ENCODE measurements around the gene CEACAM19. TPM values are rescaled to one million over a fixed set of nuclear protein-coding genes. Genes with fewer than 3 reads are reported as not detected.

The CEACAM19 gene
- polyA plus RNA-seq, 3 donors, result 7.6 TPM; not detected in 2

DNA sequence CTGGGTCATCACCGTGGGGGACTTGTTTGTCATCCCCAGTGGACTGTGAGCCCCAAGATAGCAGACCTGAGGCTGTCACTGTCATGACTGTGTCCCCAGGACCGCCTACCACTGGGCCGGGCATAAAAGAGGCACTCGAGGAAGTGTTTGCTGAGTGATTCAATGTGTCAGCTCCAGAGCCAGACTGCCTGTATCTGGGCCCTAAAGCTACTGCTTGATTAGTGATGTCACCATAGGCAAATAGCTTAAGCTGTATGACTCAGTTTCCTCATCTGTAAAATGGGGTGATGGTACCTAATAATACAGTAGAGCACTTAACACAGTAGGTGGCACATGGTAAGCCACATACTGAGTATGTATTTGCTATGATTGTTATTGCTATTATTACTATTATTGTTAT lies 11.2 kb upstream of the CEACAM19 start:
- Histone ChIP-seq H3K36me3 (replicated peaks in 1 of 2; ENCODE audit: control insufficient read depth in 1 of 2, insufficient read depth in 2 of 2, low read length in 2 of 2) (peaks cover 62 to 83% of the 10 kb centered on the region in 2 donors), H3K4me1 (ENCODE audit: control insufficient read depth in 1 of 2, insufficient read depth in 2 of 2, low read length in 2 of 2) (no peaks in the 10 kb centered on the region), H3K4me3 (replicated peaks in 1 of 3; ENCODE audit: low read depth in 2 of 3, low read length in 3 of 3) (no peak overlapping the region), H3K27me3 (ENCODE audit: control insufficient read depth in 2 of 2, insufficient read depth in 2 of 2, low read length in 2 of 2) (no peaks in the 10 kb centered on the region), H3K9ac (ENCODE audit: insufficient read depth, low read length, poor library complexity, severe bottlenecking) (no peak overlapping the region), H4K20me1 (ENCODE audit: insufficient read depth, low read length) (no peaks in the 10 kb centered on the region), H3K4me2 (replicated peaks; ENCODE audit: extremely low read depth, low read length, poor library complexity, severe bottlenecking) (no peak overlapping the region), H3K79me2 (ENCODE audit: insufficient read depth, low read length) (no peaks in the 10 kb centered on the region), H2AFZ (ENCODE audit: insufficient read depth, low read depth, low read length, poor library complexity, severe bottlenecking) (no peak overlapping the region), H3K9me3 (replicated peaks in 1 of 2; ENCODE audit: control insufficient read depth in 1 of 2, insufficient read depth in 1 of 2, low read length in 2 of 2) (no peaks in the 10 kb centered on the region), H3K27ac (ENCODE audit: low read depth in 1 of 2, low read length in 2 of 2) (no peak overlapping the region)
- Mint-ChIP-seq H3K36me3 (peaks cover 61 to 75% of the 10 kb centered on the region in 2 donors), H3K27ac (no peak overlapping the region), H3K27me3 (ENCODE audit: low read depth in 3 of 3) (peaks cover 0 to 3% (median 2%) of the 10 kb centered on the region in 3 donors), H3K4me1 (peaks cover 6% of the 10 kb centered on the region), H3K4me3 (no peak overlapping the region), H3K9me3 (no peaks in the 10 kb centered on the region)
- 91% methylated on average over 3 of the region's 4 CpGs for WGBS (ENCODE audit: insufficient coverage)
- no peak for DNase-seq
- TF ChIP-seq, protein P1, sequence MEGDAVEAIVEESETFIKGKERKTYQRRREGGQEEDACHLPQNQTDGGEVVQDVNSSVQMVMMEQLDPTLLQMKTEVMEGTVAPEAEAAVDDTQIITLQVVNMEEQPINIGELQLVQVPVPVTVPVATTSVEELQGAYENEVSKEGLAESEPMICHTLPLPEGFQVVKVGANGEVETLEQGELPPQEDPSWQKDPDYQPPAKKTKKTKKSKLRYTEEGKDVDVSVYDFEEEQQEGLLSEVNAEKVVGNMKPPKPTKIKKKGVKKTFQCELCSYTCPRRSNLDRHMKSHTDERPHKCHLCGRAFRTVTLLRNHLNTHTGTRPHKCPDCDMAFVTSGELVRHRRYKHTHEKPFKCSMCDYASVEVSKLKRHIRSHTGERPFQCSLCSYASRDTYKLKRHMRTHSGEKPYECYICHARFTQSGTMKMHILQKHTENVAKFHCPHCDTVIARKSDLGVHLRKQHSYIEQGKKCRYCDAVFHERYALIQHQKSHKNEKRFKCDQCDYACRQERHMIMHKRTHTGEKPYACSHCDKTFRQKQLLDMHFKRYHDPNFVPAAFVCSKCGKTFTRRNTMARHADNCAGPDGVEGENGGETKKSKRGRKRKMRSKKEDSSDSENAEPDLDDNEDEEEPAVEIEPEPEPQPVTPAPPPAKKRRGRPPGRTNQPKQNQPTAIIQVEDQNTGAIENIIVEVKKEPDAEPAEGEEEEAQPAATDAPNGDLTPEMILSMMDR (IDR thresholded peaks at IDR 0.05), result no peak
- intact Hi-C loops (cut with micrococcal nuclease), result no loop called here

DNA sequence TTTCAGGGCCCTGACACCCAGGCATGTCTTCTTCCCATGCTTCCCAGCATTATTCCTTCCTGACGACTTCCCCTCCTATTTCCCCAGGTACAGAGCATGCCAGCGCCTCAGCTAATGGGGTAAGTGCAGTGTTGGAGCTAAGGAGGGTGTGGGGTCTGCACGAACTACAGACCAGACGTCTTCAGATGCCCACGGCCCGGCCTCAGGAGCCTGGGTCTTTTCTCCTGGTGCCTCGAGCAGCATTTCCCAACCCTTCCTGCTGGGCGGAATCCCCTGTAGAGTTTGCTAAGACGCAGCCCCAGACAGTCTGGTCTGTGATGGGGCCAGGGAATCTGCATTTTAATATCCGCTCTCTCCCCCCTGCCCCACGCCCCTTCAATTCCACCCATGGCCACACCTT lies 10.1 kb upstream of the CEACAM19 start:
- Histone ChIP-seq H3K36me3 (replicated peaks in 1 of 2; ENCODE audit: control insufficient read depth in 1 of 2, insufficient read depth in 2 of 2, low read length in 2 of 2) (peaks cover 52 to 71% of the 10 kb centered on the region in 2 donors), H3K4me2 (replicated peaks; ENCODE audit: extremely low read depth, low read length, poor library complexity, severe bottlenecking) (no peak overlapping the region), H3K4me3 (replicated peaks in 1 of 3; ENCODE audit: low read depth in 2 of 3, low read length in 3 of 3) (no peak overlapping the region), H3K27me3 (ENCODE audit: control insufficient read depth in 2 of 2, insufficient read depth in 2 of 2, low read length in 2 of 2) (no peaks in the 10 kb centered on the region), H2AFZ (ENCODE audit: insufficient read depth, low read depth, low read length, poor library complexity, severe bottlenecking) (no peak overlapping the region), H4K20me1 (ENCODE audit: insufficient read depth, low read length) (no peaks in the 10 kb centered on the region), H3K79me2 (ENCODE audit: insufficient read depth, low read length) (no peaks in the 10 kb centered on the region), H3K27ac (ENCODE audit: low read depth in 1 of 2, low read length in 2 of 2) (no peak overlapping the region), H3K9me3 (replicated peaks in 1 of 2; ENCODE audit: control insufficient read depth in 1 of 2, insufficient read depth in 1 of 2, low read length in 2 of 2) (no peaks in the 10 kb centered on the region), H3K9ac (ENCODE audit: insufficient read depth, low read length, poor library complexity, severe bottlenecking) (no peak overlapping the region), H3K4me1 (ENCODE audit: control insufficient read depth in 1 of 2, insufficient read depth in 2 of 2, low read length in 2 of 2) (no peaks in the 10 kb centered on the region)
- Mint-ChIP-seq H3K9me3 (no peaks in the 10 kb centered on the region), H3K27ac (no peak overlapping the region), H3K36me3 (peaks cover 52 to 63% of the 10 kb centered on the region in 2 donors), H3K27me3 (ENCODE audit: low read depth in 3 of 3) (peaks cover 0 to 6% (median 1%) of the 10 kb centered on the region in 3 donors), H3K4me1 (peaks cover 6% of the 10 kb centered on the region), H3K4me3 (no peak overlapping the region)
- WGBS (ENCODE audit: insufficient coverage), result no CpG with 5 or more reads among the region's 11 CpGs
- TF ChIP-seq, protein P1 (IDR thresholded peaks at IDR 0.05), result no peak
- no peak for DNase-seq
- intact Hi-C loops (cut with micrococcal nuclease), result no loop called here

Data from CD14-positive monocyte (primary cell).